B cell (primary cell): ENCODE data around the gene RNF223. TPM values are rescaled to one million over a fixed set of nuclear protein-coding genes. Genes with fewer than 3 reads are reported as not detected.

Source experiments
- ATAC-seq: fragments of 200-7000 bp; cut with Tn5 transposase; one replicate; pipeline ENCODE4 v1.10.0; 2021; ENCODE audit warnings: low read depth, mild to moderate bottlenecking, moderate number of reproducible peaks, moderate library complexity
- CTCF ChIA-PET: fragments of 350-600 bp; sonication (Branson Sonifier 250); formaldehyde crosslinking; loops from one replicate; lab custom pipeline; 2021; ENCODE audit warnings: antibody characterized with exemption, inconsistent platforms; lab: Charles Lee
- POLR2A ChIA-PET: fragments of 350-600 bp; sonication (Branson Sonifier 250); formaldehyde crosslinking; loops from one replicate; lab custom pipeline; 2021; ENCODE audit warnings: antibody characterized with exemption; lab: Charles Lee
- DNase-seq: peaks from one replicate; pipeline ENCODE4 v3.0.0; 2013
- H2AFZ ChIP-seq: 2 replicates; pipeline ENCODE4 v1.6.1; 2012; ENCODE audit warnings: mild to moderate bottlenecking, low read depth, low read length; ENCODE audit not compliant: insufficient read depth, poor library complexity, severe bottlenecking
- H3K27ac ChIP-seq, 2 donors: 1 replicate in 1 of 2; 2 replicates in 1 of 2; pipeline ENCODE4 v1.5.1; 2012 to 2013; ENCODE audit warnings: low read length in 2 of 2, mild to moderate bottlenecking in 2 of 2, moderate library complexity in 1 of 2
- H3K27me3 ChIP-seq, 4 experiments: fragments of 200-600 bp in 1 of 4; sonication (generic) in 1 of 4; replicated peaks in 1 of 4; 1 replicate in 2 of 4; 2 replicates in 2 of 4; pipeline versions ENCODE4 v1.6.1 to v1.7.0; 2013 to 2016; ENCODE audit warnings: low read length in 3 of 4, mild to moderate bottlenecking in 2 of 4, mixed read lengths in 1 of 4, moderate library complexity in 1 of 4; ENCODE audit not compliant: insufficient read depth in 4 of 4, control insufficient read depth in 3 of 4; ENCODE audit errors: control extremely low read depth in 1 of 4
- H3K36me3 ChIP-seq, 2 experiments: replicated peaks in 1 of 2; 1 replicate in 1 of 2; 2 replicates in 1 of 2; pipeline versions ENCODE4 v1.6.1 to v1.7.1; 2013; ENCODE audit warnings: low read length in 1 of 2; ENCODE audit not compliant: insufficient read depth in 2 of 2, control insufficient read depth in 1 of 2; ENCODE audit errors: control extremely low read depth in 1 of 2, extremely low read depth in 1 of 2
- H3K4me1 ChIP-seq, 2 donors: fragments of 200-600 bp in 1 of 2; sonication (generic) in 1 of 2; 1 replicate in 1 of 2; 2 replicates in 1 of 2; pipeline versions ENCODE4 v1.5.1 to v1.6.1; 2013 to 2017; ENCODE audit warnings: low read length in 2 of 2; ENCODE audit not compliant: control insufficient read depth in 2 of 2, insufficient read depth in 2 of 2
- H3K4me2 ChIP-seq: replicated peaks from 2 replicates; pipeline ENCODE3; 2012; ENCODE audit warnings: mild to moderate bottlenecking, low read depth, low read length; ENCODE audit not compliant: poor library complexity, severe bottlenecking
- H3K4me3 ChIP-seq, 5 experiments: fragments of 200-600 bp in 1 of 5; sonication (generic) in 1 of 5; 1 replicate in 3 of 5; 2 replicates in 2 of 5; pipeline versions ENCODE4 v1.5.1 to v1.7.0; 2011 to 2016; ENCODE audit warnings: low read length in 4 of 5, mild to moderate bottlenecking in 4 of 5, low read depth in 2 of 5, control low read depth in 1 of 5, moderate library complexity in 1 of 5; ENCODE audit not compliant: insufficient read depth in 1 of 5; ENCODE audit errors: control extremely low read depth in 1 of 5, extremely low read depth in 1 of 5
- H3K79me2 ChIP-seq: fragments of 200-600 bp; sonication (generic); one replicate; pipeline ENCODE4 v1.6.0; 2016; ENCODE audit warnings: low read length; ENCODE audit not compliant: control insufficient read depth, insufficient read depth
- H3K9ac ChIP-seq: fragments of 200-600 bp; sonication (generic); 2 replicates; pipeline ENCODE4 v1.6.1; 2017; ENCODE audit warnings: mild to moderate bottlenecking, low read length, moderate library complexity
- H3K9me3 ChIP-seq, 3 donors: one replicate each; pipeline versions ENCODE4 v1.6.1 to v1.7.1; 2013; ENCODE audit warnings: low read length in 2 of 3; ENCODE audit not compliant: control insufficient read depth in 2 of 3, insufficient read depth in 1 of 3; ENCODE audit errors: control extremely low read depth in 1 of 3
- H4K20me1 ChIP-seq: 2 replicates; pipeline ENCODE4 v1.6.0; 2012; ENCODE audit warnings: mild to moderate bottlenecking, low read length; ENCODE audit not compliant: insufficient read depth, control insufficient read depth, poor library complexity, severe bottlenecking
- H3K27ac Mint-ChIP-seq: one replicate; pipeline ENCODE4 v1.8.0; 2021; ENCODE audit warnings: mixed read lengths
- H3K27me3 Mint-ChIP-seq: one replicate; pipeline ENCODE4 v1.8.0; 2021; ENCODE audit warnings: mixed read lengths
- H3K4me1 Mint-ChIP-seq: one replicate; pipeline ENCODE4 v1.8.0; 2021; ENCODE audit warnings: mixed read lengths
- H3K4me3 Mint-ChIP-seq: one replicate; pipeline ENCODE4 v1.8.0; 2021; ENCODE audit warnings: mixed read lengths
- H3K9me3 Mint-ChIP-seq: one replicate; pipeline ENCODE4 v1.8.0; 2022; ENCODE audit warnings: mixed read lengths; ENCODE audit not compliant: insufficient read depth
- EZH2 ChIP-seq: IDR thresholded peaks from 2 replicates; pipeline ENCODE4 v1.6.1; 2012; ENCODE audit warnings: borderline replicate concordance, low read depth, mild to moderate bottlenecking, moderate library complexity, low read length; ENCODE audit not compliant: insufficient read depth, poor library complexity, severe bottlenecking
- WGBS: methylation state at CpG from one replicate; pipeline ENCODE4 v1.1.5; 2013; ENCODE audit warnings: missing lambda C conversion rate; ENCODE audit not compliant: insufficient coverage; 5-methylcytosine and 5-hydroxymethylcytosine counted together
- intact Hi-C: fragments of 100-400 bp; cut with micrococcal nuclease; formaldehyde crosslinking; loops from one replicate; pipeline ENCODE4 v1.10.0; 2022
- polyA plus RNA-seq: library from polyadenylated mRNA; depleted of rRNA; stranded (reverse); fragments of >200 nt; gene quantifications from 2 replicates; pipeline ENCODE4 v1.2.3, GENCODE V29; 2012
- total RNA-seq, 2 donors: library from RNA; stranded (reverse); fragments of 120-200 nt in 1 of 2; gene quantifications; 1 replicate in 1 of 2; 2 replicates in 1 of 2; pipeline versions ENCODE4 v1.2.3 to v1.2.4, GENCODE V29; 2013 to 2022
- TF ChIP-seq, protein P1 (sequence below): fragments of 200-600 bp; IDR thresholded peaks from one replicate; pipeline ENCODE4 v1.8.0; 2022; ENCODE audit warnings: antibody characterized with exemption, mild to moderate bottlenecking

The RNF223 gene
- total and polyA plus RNA-seq, 2 donors (not counting 1 experiment from before 2014, with no cell fraction given): not detected

DNA sequence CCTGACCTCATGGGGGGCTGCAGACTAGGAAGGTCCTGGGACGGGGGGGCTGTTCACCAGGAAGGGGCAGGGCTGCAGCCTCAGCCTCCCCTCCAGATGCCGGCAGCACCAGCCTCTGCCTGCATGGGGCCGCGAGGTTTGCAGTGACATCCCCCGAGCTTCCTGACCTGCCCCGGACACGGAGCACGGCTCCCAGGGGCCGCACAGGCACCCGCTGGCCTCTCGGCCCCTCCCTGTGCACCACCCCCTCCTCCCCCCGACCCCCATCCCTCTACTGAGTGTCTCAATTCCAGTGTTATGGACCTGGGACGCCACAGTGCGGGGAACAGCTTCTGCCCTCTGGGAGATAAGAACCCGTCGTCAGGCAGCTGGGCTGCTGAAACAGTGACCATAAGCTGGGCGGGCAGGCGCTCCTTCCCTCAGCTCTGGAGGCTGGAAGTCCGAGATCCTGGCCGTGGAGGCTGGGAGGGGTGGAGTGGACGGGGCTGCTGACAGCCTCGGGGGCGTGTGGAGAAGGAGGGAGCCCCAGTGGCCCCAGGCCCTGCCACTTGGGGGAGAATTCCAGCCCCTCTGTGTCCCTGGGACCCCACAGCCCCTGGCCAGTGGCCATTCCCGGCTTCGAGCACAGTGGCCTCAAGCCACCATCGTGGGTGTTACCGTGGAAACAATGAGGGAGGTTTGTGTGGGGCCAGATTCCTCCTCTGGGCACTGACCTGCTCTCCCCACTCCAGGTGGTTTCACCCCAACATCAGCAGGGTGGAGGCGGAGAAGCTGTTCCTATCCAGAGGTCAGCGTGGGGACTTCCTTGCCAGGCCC is 11.6 kb downstream of the RNF223 start:
- DNase-seq: no peak
- H3K27me3 Mint-ChIP-seq: peaks cover 7% of the 10 kb centered on the region
- intact Hi-C loops: loop anchor here (1.0 to 10.0 kb wide), 2 partner anchors 29 to 48 kb away; partner anchors contain the start of gene ISG15
- Histone ChIP-seq H3K79me2 (no peaks in the 10 kb centered on the region), H3K27me3 (peaks cover 0 to 60% (median 30%) of the 10 kb centered on the region in 4 experiments), H3K4me3 (no peak overlapping the region), H3K36me3 (no peaks in the 10 kb centered on the region), H3K4me2 (no peak overlapping the region), H3K4me1 (peaks cover 38 to 44% of the 10 kb centered on the region in 2 donors), H3K9me3 (peaks cover 0 to 29% (median 0%) of the 10 kb centered on the region in 3 donors), H3K9ac (no peak overlapping the region), H2AFZ (no peak overlapping the region), H3K27ac (no peak overlapping the region), H4K20me1 (peaks cover 4% of the 10 kb centered on the region)
- H3K4me3 Mint-ChIP-seq: peak overlapping the region; percentile 37
- POLR2A ChIA-PET: interaction anchor here (0.6 to 2.5 kb wide), 3 partner anchors 22 to 29 kb away, joined by 3 to 27 read pairs (median 6); no protein-coding TSS in a partner anchor
- WGBS: 35% methylated on average over 23 of the region's 29 CpGs
- peak overlapping the region; percentile 26 for H3K27ac Mint-ChIP-seq
- TF ChIP-seq, protein P1, sequence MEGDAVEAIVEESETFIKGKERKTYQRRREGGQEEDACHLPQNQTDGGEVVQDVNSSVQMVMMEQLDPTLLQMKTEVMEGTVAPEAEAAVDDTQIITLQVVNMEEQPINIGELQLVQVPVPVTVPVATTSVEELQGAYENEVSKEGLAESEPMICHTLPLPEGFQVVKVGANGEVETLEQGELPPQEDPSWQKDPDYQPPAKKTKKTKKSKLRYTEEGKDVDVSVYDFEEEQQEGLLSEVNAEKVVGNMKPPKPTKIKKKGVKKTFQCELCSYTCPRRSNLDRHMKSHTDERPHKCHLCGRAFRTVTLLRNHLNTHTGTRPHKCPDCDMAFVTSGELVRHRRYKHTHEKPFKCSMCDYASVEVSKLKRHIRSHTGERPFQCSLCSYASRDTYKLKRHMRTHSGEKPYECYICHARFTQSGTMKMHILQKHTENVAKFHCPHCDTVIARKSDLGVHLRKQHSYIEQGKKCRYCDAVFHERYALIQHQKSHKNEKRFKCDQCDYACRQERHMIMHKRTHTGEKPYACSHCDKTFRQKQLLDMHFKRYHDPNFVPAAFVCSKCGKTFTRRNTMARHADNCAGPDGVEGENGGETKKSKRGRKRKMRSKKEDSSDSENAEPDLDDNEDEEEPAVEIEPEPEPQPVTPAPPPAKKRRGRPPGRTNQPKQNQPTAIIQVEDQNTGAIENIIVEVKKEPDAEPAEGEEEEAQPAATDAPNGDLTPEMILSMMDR: no peak
- TF ChIP-seq EZH2: no peak
- CTCF ChIA-PET: interaction anchor here (1.0 to 3.3 kb wide), 8 partner anchors 13 to 378 kb away, joined by 3 to 29 read pairs (median 12); partner anchors contain the start of gene PERM1
- no peaks in the 10 kb centered on the region for H3K9me3 Mint-ChIP-seq
- no peak for ATAC-seq
- H3K4me1 Mint-ChIP-seq: peaks cover 25% of the 10 kb centered on the region
